ENCODE measurements around the gene SCN11A. TPM values are rescaled to one million over a fixed set of nuclear protein-coding genes. Genes with fewer than 3 reads are reported as not detected.

SCN11A gene
- under 1 TPM in 1 of 4 donors, not detected in 3; 0.05 TPM for total RNA-seq
- polyA plus RNA-seq, result under 1 TPM in 2 of 3 donors, not detected in 1; 0.03 to 0.04 TPM
- long read RNA-seq, donor 1, result 0 reads
- long read RNA-seq, donor 2, result 0 reads

DNA sequence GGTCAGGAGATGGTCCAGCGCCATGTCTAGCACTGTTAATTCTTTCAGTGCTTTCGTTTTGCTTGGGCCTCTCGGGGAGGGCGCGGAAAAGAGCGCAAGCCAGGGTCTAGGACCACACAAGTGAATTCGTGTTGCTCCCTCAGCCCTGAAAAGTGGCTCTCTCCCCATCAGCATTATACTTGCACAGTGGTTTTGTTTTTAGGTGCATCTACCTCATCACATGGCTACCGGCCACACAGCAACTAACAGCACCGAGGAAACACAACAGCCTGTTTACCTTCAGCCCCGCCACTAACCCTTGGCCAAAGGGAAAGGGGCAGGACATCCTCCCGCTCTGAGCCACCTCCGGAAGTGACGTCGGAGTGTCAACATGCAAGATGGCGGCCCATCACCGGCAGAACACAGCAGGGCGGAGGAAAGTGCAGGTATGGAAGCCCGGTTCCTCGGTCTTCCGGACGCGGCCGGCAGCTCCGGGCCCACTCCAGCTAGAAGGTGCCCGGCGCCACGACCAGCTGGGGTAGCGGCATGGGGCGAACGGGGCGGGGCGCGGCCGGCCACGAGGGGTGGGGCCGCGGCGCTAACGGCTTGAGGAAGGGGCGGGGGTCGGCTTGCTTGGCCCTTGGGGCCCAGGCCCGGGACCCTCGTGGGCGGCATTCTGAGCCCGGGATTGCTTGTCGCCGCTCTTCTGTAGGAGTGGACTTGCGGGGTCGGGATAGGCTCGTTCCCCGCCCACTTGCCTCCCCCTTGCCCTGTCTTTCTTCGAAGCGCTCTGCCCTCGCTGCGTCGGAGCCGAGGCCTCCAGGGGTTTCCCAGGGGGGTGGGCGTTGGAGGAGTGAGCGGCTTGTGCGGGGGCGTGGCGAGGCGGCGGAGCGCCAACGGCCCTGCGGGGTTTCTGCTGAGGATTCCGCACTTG, at the start of gene SCN11A, which contains the start of gene WDR48:
Gene SCN11A, minus strand, starts transcription at position 296 of the 913 bp plus-strand sequence. CDS start 101,582 bp downstream, outside the sequence.
Gene WDR48, plus strand, starts transcription at position 368 of the 913 bp plus-strand sequence. Its CDS starts 10 bp downstream, at position 378.
- TF ChIP-seq, protein P1, sequence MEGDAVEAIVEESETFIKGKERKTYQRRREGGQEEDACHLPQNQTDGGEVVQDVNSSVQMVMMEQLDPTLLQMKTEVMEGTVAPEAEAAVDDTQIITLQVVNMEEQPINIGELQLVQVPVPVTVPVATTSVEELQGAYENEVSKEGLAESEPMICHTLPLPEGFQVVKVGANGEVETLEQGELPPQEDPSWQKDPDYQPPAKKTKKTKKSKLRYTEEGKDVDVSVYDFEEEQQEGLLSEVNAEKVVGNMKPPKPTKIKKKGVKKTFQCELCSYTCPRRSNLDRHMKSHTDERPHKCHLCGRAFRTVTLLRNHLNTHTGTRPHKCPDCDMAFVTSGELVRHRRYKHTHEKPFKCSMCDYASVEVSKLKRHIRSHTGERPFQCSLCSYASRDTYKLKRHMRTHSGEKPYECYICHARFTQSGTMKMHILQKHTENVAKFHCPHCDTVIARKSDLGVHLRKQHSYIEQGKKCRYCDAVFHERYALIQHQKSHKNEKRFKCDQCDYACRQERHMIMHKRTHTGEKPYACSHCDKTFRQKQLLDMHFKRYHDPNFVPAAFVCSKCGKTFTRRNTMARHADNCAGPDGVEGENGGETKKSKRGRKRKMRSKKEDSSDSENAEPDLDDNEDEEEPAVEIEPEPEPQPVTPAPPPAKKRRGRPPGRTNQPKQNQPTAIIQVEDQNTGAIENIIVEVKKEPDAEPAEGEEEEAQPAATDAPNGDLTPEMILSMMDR (IDR thresholded peaks at IDR 0.05), result no peak
- no peaks in the 10 kb centered on the region for H3K9me3 ChIP-seq
- peak; percentile 99 to 100 (median 100) for ATAC-seq
- no peaks in the 10 kb centered on the region for H3K36me3 ChIP-seq (ENCODE audit: insufficient read depth in 1 of 2, low read depth in 1 of 2)
- DNase-seq, result peak; percentile 92 to 96
- no peaks in the 10 kb centered on the region for H3K27me3 ChIP-seq (ENCODE audit: insufficient read depth in 3 of 3, low read length in 2 of 3)
- 0 to 1% (median 1%) methylated on average over 64 to 68 of the region's 68 CpGs for WGBS, 3 donors
- H3K4me1 ChIP-seq, result peaks cover 26% of the 10 kb centered on the region
- intact Hi-C loops (cut with DNase I), result no loop called here
- peak within 1 kb of the TSS; percentile 86 for H3K4me3 ChIP-seq
- H3K27ac ChIP-seq, result peak within 1 kb of the TSS; percentile 93

DNA sequence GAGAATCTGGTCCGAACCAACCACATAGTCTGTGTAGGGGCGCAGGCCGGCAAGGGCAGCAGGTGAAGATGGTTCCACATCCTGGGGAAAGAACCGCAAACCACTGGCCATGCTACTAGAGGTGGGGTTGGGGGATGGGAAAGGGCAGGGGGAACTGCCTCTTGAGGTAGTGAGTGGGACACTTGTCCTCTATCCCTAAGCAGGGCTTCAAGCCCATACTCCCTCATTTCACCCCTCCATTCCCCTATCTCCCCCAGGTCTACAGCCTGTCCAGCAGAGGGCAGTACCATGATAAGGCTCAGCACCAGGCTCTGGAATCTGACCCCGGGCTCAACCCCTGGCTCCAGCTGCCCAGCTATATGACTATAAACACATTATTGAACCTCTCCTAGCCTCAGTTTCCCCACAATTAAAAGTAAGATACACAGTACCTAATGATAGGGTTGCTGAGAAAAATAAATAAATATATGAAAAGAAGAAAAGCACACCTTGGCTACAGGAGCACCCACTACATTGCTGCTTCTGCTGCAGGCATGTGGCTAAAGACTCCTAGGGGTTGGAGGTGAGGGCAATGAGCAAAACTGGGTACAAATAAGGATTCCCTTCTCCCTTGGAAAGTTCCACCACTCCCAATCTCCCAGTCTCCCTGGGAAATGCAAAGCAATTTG, 49.4 kb upstream of the SCN11A start:
- WGBS, 3 donors, result 78 to 89% (median 80%) methylated on average over 5 of the region's 5 CpGs
- peaks cover 24% of the 10 kb centered on the region for H3K4me1 ChIP-seq
- ATAC-seq, result peak; percentile 58 to 85 (median 68)
- intact Hi-C loops (cut with DNase I), result loop anchor here (1.0 to 10.0 kb wide), 3 partner anchors 191 to 294 kb away; partner anchors contain the start of gene SLC25A38 (in 1 of the 2)
- H3K36me3 ChIP-seq (ENCODE audit: insufficient read depth in 1 of 2, low read depth in 1 of 2), result peaks cover 11 to 48% of the 10 kb centered on the region in 2 donors
- H3K27ac ChIP-seq, result no peak overlapping the region
- no peak for DNase-seq
- no peak overlapping the region for H3K4me3 ChIP-seq
- TF ChIP-seq, protein P1 (IDR thresholded peaks at IDR 0.05), result peak; percentile 64
- H3K27me3 ChIP-seq (ENCODE audit: insufficient read depth in 3 of 3, low read length in 2 of 3), result no peaks in the 10 kb centered on the region
- H3K9me3 ChIP-seq, result no peaks in the 10 kb centered on the region

DNA sequence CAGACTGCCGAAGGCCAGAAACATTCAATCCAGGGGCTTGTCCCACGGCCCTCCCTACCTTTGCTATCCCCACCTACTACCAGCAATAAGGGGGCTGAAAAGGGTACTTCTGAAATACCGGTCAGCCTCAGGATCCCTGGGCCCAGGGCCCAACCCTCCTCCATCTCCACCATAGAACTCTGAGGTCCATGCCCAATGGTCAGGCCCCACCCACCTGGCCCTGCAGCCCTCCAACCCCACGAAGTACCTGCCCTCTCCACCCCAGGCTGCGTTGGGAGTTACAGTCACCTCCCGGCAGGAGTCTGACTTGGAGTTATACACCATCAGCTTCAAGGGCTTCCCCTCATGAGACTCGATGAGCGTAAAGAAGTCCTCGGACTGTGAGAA, 48.7 kb upstream of the SCN11A start:
- peaks cover 18% of the 10 kb centered on the region for H3K4me1 ChIP-seq
- no peak overlapping the region for H3K27ac ChIP-seq
- TF ChIP-seq, protein P1 (IDR thresholded peaks at IDR 0.05), result no peak
- intact Hi-C loops (cut with DNase I), result loop anchor here (10.0 kb wide), 2 partner anchors 284 to 294 kb away; partner anchors contain the start of gene SLC25A38 (in 1 of the 2)
- H3K9me3 ChIP-seq, result no peaks in the 10 kb centered on the region
- DNase-seq (no peak), ATAC-seq (no peak)
- 85 to 92% (median 89%) methylated on average over 9 of the region's 9 CpGs for WGBS, 3 donors
- no peak overlapping the region for H3K4me3 ChIP-seq
- no peaks in the 10 kb centered on the region for H3K27me3 ChIP-seq (ENCODE audit: insufficient read depth in 3 of 3, low read length in 2 of 3)
- peaks cover 11 to 55% of the 10 kb centered on the region in 2 donors for H3K36me3 ChIP-seq (ENCODE audit: insufficient read depth in 1 of 2, low read depth in 1 of 2)

DNA sequence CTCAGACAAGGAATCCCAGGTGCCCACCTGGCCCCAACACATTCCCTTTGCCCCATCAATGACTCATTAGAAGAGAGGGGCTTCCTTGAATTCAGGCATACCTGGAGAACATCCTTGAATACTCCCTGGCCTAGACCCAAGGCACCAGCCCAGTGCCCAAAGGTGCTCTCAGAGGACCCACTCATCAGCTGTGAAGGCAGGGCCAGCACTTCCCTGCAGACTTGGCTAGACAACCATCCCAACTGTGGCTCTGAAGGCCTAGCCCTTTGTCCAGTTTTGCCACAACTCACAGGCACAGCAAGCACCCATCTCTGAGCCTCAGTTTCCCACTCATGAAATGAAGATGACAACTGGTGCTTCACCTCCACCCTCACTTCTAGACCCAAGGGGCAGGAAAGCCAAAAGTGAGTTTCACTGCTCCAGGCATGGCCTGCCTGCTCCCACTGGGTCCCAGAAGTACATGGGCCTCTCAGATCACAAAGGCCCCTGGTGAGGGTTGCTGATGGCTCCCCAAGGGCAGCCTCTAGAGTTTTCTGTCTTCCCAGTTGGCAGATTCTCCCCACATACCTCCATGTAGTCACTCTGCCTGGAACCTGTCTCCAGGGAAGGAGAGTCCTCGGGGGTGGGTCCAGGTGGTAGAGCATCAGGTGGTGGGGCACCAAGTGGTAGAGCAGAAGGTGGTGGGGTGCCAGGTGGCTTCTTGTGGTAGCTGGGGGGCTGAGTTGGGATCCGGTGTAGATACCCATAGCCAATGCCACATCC, 48.2 kb upstream of the SCN11A start:
- Histone ChIP-seq H3K4me3 (no peak overlapping the region), H3K9me3 (no peaks in the 10 kb centered on the region), H3K4me1 (peaks cover 12% of the 10 kb centered on the region), H3K36me3 (ENCODE audit: insufficient read depth in 1 of 2, low read depth in 1 of 2) (peaks cover 14 to 61% of the 10 kb centered on the region in 2 donors), H3K27ac (no peak overlapping the region), H3K27me3 (ENCODE audit: insufficient read depth in 3 of 3, low read length in 2 of 3) (no peaks in the 10 kb centered on the region)
- TF ChIP-seq, protein P1 (IDR thresholded peaks at IDR 0.05), result no peak
- intact Hi-C loops (cut with DNase I), result loop anchor here (10.0 kb wide), 2 partner anchors 285 to 295 kb away; partner anchors contain the start of gene SLC25A38 (in 1 of the 2)
- 90 to 94% (median 91%) methylated on average over 2 of the region's 2 CpGs for WGBS, 3 donors
- DNase-seq, result no peak
- ATAC-seq, result no peak
